A549 (cell line): ENCODE measurements around the gene TENM3.

ENCODE experiments used
- CTCF ChIP-seq: fragments of >200 bp; sonication (Bioruptor Twin); formaldehyde crosslinking; IDR thresholded peaks from 3 replicates; pipeline ENCODE4 v1.5.1; 2016
- PHF8 ChIP-seq: fragments of 200-600 bp; sonication (generic); IDR thresholded peaks from 2 replicates; pipeline ENCODE4 v1.6.1; 2016; ENCODE audit warnings: low read depth, mild to moderate bottlenecking, antibody characterized with exemption, moderate library complexity, borderline replicate concordance
- REST ChIP-seq: fragments of 200-600 bp; sonication (generic); IDR thresholded peaks from 2 replicates; pipeline ENCODE4 v1.6.1; 2016; ENCODE audit warnings: antibody characterized with exemption, mild to moderate bottlenecking, moderate library complexity
- RFX5 ChIP-seq: fragments of 450-650 bp; IDR thresholded peaks from 2 replicates; pipeline ENCODE4 v1.7.1; 2014; ENCODE audit warnings: antibody characterized with exemption, mild to moderate bottlenecking, moderate library complexity

GRCh38 chr4:182711211-182711610, 468.0 kb downstream of the TENM3 start:
- TF ChIP-seq REST (no peak), RFX5 (no peak), PHF8 (no peak), CTCF (no peak)
